GM06990 (cell line): ENCODE data around the gene RASGEF1C.

Source experiments
- DNase-seq: peaks from one replicate; pipeline ENCODE4 v3.0.0-alpha.2; 2011; ENCODE audit not compliant: insufficient read length; ENCODE audit errors: extremely low read depth
- H3K27me3 ChIP-seq: replicated peaks from 2 replicates; pipeline ENCODE4 v1.6.0; 2011; ENCODE audit warnings: low read length; ENCODE audit not compliant: control insufficient read depth, insufficient read depth
- H3K36me3 ChIP-seq: 2 replicates; pipeline ENCODE4 v1.5.1; 2011; ENCODE audit warnings: low read length; ENCODE audit not compliant: control insufficient read depth, insufficient read depth
- H3K4me3 ChIP-seq: replicated peaks from 2 replicates; pipeline ENCODE4 v1.5.1; 2011; ENCODE audit warnings: low read depth, mild to moderate bottlenecking, control low read depth, low read length
- TF ChIP-seq, protein P1 (sequence below): IDR thresholded peaks from 2 replicates; pipeline ENCODE4 v1.5.1; 2011; ENCODE audit warnings: low read length, control low read depth, mild to moderate bottlenecking, inconsistent platforms; ENCODE audit not compliant: insufficient read depth, poor library complexity, severe bottlenecking

The RASGEF1C gene

DNA sequence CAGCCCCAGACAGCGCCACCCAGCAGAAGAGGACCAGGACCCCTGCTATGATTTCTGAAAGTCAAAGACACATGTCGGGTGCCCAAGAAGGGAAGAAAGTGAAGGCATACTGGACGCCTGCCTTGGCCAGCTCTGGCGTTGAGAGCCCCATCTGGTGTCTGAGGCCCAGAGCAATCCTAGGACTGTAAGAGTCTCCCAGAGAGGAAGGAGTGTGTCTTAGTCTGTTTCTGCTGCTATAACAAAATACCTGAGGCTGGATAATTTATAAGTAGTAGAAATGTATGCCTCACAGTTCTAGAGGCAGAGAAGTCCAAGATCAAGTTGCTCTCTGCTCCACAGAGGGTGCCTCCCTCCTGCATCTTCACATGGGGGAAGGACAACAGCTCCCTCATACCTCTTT, 10.8 kb downstream of the RASGEF1C start:
- DNase-seq, result no peak
- no peaks in the 10 kb centered on the region for H3K36me3 ChIP-seq
- H3K4me3 ChIP-seq, result no peak overlapping the region
- TF ChIP-seq, protein P1, sequence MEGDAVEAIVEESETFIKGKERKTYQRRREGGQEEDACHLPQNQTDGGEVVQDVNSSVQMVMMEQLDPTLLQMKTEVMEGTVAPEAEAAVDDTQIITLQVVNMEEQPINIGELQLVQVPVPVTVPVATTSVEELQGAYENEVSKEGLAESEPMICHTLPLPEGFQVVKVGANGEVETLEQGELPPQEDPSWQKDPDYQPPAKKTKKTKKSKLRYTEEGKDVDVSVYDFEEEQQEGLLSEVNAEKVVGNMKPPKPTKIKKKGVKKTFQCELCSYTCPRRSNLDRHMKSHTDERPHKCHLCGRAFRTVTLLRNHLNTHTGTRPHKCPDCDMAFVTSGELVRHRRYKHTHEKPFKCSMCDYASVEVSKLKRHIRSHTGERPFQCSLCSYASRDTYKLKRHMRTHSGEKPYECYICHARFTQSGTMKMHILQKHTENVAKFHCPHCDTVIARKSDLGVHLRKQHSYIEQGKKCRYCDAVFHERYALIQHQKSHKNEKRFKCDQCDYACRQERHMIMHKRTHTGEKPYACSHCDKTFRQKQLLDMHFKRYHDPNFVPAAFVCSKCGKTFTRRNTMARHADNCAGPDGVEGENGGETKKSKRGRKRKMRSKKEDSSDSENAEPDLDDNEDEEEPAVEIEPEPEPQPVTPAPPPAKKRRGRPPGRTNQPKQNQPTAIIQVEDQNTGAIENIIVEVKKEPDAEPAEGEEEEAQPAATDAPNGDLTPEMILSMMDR, result no peak
- no peaks in the 10 kb centered on the region for H3K27me3 ChIP-seq

DNA sequence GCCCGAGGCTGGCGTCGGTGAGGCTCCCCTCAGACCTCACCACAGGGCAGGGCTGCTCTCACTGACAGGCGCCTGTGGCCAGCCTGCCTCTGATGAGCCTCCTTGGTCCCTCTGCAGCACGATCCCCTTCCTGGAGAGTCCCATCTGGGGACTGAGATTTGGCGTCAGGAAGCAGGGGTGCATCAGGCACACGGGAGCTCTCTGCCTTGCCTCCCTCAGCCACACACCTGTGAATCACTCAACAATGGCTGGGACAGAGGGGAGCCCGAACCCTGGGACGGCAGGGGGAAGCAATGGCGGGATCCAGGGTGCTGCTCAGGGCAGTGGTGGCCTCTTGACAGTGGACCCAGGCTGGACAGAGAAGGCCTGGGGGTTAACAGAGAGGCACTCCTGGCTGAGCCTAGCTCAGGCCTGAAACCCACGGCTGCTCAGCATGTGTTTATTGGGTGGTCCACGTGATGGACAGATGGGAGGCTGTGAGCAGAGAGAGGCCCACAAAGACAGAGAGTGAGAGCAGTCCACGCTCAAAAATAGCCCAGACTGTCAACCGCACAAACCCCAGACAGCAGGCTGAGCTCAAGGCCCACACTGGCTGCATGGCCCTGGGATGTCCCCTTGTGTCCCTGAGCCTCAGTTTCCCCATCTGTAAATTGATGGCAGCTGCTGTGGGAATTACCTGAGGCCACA, 11.9 kb downstream of the RASGEF1C start:
- Histone ChIP-seq H3K4me3 (no peak overlapping the region), H3K36me3 (no peaks in the 10 kb centered on the region), H3K27me3 (no peaks in the 10 kb centered on the region)
- no peak for DNase-seq
- TF ChIP-seq, protein P1, result no peak

DNA sequence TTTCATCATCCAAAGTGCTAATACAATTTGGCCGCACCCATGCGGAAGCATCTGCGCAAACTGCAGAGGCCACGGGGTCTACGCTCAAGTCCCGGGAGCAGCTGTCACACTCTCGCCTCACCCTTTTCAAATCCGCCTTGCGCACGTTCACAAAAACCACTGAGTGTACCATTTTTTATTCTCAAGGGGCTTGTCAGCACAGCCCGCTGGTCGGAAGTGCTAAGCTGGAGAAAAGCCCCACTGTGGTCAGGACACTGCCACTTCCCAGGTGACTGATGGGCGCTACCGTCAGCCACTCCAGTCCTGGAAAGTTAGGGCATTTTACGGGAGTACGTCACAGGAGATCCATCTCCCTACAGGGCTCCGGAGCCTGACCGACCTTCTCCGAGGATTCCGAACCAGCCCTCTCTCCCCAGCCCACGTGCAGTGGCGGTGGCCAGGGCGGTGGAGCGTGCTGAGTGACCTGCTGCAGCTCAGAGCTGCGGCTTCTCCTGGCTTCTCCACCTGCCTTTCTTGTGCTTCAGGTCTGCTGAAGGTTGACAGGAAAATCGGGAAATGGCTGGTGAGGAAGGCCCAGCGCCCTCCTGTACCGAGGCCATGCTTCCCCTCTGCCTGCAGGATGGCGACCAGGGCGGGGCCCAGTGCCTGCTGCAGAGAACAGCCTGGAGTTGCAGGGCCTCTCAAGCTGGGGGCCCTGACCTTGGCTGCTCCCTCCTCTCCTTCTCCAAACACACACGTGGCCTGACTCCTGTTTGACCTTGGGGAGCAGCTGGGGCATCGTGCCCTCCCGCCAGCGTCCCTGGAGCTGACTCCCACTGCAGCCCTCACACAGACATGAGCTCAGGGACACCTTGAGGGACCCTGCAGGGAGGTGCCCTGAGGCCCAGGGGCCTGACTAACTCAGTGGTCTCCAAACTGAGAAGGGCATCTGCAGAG, 14.3 kb downstream of the RASGEF1C start:
- TF ChIP-seq, protein P1, result no peak
- H3K4me3 ChIP-seq, result no peak overlapping the region
- no peak for DNase-seq
- no peaks in the 10 kb centered on the region for H3K27me3 ChIP-seq
- H3K36me3 ChIP-seq, result no peaks in the 10 kb centered on the region

DNA sequence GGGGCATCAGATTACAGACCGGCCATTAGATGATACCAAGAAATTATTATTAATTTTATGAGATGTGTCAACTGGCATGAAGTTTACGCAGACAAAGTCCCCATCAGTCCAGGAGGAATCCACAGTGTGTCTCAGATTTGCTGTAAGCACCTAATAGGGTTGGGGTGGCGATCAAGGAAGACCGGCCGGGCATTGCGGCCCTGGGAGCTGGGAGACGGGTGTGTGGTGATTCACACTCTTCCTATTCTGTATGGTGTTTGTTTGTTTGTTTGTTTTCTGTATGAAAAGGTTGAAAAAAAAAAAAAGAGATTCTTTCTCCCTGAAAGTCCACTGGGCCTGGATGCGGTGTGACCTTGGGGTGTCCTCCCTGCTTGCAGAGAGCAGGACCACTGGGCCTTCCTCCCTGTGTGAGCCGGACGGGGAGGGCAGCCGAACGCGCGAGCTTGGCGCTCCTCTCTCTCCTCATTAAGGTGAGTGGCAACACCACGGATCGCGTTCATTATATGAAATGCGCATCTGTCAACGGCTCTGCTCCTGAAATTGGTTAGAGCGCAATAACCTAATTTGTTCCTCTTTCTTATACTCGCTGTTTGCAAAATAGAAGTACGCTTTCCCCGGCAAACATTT, 15.1 kb downstream of the RASGEF1C start:
- TF ChIP-seq, protein P1, result no peak
- DNase-seq, result no peak
- Histone ChIP-seq H3K4me3 (no peak overlapping the region), H3K27me3 (no peaks in the 10 kb centered on the region), H3K36me3 (no peaks in the 10 kb centered on the region)

DNA sequence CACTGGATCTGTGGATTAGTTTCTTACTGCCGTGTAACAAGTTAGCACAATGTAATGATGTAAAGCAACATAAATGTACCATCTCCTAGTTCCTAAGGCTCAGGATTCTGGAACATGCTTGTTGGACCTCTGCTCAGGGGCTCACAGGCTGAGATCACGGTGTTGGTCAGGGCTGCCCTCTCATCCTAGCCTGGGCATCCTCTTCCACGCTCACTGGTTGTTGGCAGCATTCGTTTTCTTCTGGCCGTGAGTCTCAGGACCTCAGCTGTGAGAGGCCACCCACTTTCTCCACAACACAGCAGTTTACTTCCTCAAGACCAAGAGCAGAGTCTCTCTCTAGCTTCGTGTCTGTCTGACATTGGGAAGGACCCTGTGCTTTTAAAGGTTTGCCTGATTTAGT, 17.3 kb downstream of the RASGEF1C start:
- H3K4me3 ChIP-seq, result no peak overlapping the region
- H3K27me3 ChIP-seq, result no peaks in the 10 kb centered on the region
- no peaks in the 10 kb centered on the region for H3K36me3 ChIP-seq
- no peak for DNase-seq
- TF ChIP-seq, protein P1, result no peak
